ENCODE measurements around the gene RTP3.

GRCh38 chr3:46512191-46512749 lies 14.5 kb downstream of the RTP3 start:
- TF ChIP-seq CTCF (IDR thresholded peaks at IDR 0.05) (no peak), POLR2A (IDR thresholded peaks at IDR 0.05) (no peak)
